HepG2 (cell line): ENCODE results near the gene RHEBL1. TPM values are rescaled to one million over a fixed set of nuclear protein-coding genes. Genes with fewer than 3 reads are reported as not detected.

ENCODE experiments used
- DMTF1 ChIP-seq: sonication (generic); formaldehyde crosslinking; IDR thresholded peaks from 2 replicates; pipeline ENCODE4 v1.4.0; 2020; ENCODE audit warnings: mild to moderate bottlenecking, missing genetic modification reagents
- DNMT3B ChIP-seq: conservative IDR thresholded peaks from 2 replicates; pipeline ENCODE4 v1.6.1; 2016; ENCODE audit warnings: missing biosample characterization, control low read depth
- E2F2 ChIP-seq: sonication (generic); formaldehyde crosslinking; IDR thresholded peaks from 2 replicates; pipeline ENCODE4 v1.4.0; 2020; ENCODE audit warnings: missing genetic modification reagents, borderline replicate concordance
- ERF ChIP-seq: IDR thresholded peaks from 2 replicates; pipeline ENCODE4 v1.6.1; 2018; ENCODE audit warnings: missing biosample characterization, missing genetic modification reagents
- IRF9 ChIP-seq: sonication (generic); formaldehyde crosslinking; IDR thresholded peaks from 2 replicates; pipeline ENCODE4 v1.8.0; 2022; ENCODE audit warnings: missing genetic modification reagents, mild to moderate bottlenecking, borderline replicate concordance
- NAIF1 ChIP-seq: sonication (generic); formaldehyde crosslinking; IDR thresholded peaks from 2 replicates; pipeline ENCODE4 v1.5.0; 2020; ENCODE audit warnings: mild to moderate bottlenecking, missing genetic modification reagents, borderline replicate concordance
- SKIL ChIP-seq: sonication (generic); formaldehyde crosslinking; IDR thresholded peaks from 2 replicates; pipeline ENCODE4 v1.8.0; 2022; ENCODE audit warnings: missing genetic modification reagents, mild to moderate bottlenecking, moderate library complexity, borderline replicate concordance
- SMAD9 ChIP-seq: sonication (generic); formaldehyde crosslinking; IDR thresholded peaks from 2 replicates; pipeline ENCODE4 v1.5.1; 2020; ENCODE audit warnings: mild to moderate bottlenecking, missing genetic modification reagents
- XBP1 ChIP-seq: sonication (generic); formaldehyde crosslinking; IDR thresholded peaks from 2 replicates; pipeline ENCODE4 v1.5.0; 2020; ENCODE audit warnings: missing genetic modification reagents
- ZBTB26 ChIP-seq: IDR thresholded peaks from 2 replicates; pipeline ENCODE4 v1.6.1; 2016; ENCODE audit warnings: missing compliant biosample characterization, missing genetic modification reagents, borderline replicate concordance
- ZFP41 ChIP-seq: sonication (generic); formaldehyde crosslinking; IDR thresholded peaks from 2 replicates; pipeline ENCODE4 v1.4.0; 2020; ENCODE audit warnings: mild to moderate bottlenecking, missing genetic modification reagents, borderline replicate concordance
- ZNF18 ChIP-seq: sonication (generic); formaldehyde crosslinking; IDR thresholded peaks from 2 replicates; pipeline ENCODE4 v1.8.0; 2022; ENCODE audit warnings: mild to moderate bottlenecking, missing genetic modification reagents; ENCODE audit not compliant: insufficient replicate concordance
- ZNF746 ChIP-seq: sonication (generic); formaldehyde crosslinking; IDR thresholded peaks from 2 replicates; pipeline ENCODE4 v1.8.0; 2022; ENCODE audit warnings: mild to moderate bottlenecking, missing genetic modification reagents
- ZNF772 ChIP-seq: sonication (generic); formaldehyde crosslinking; IDR thresholded peaks from 2 replicates; pipeline ENCODE4 v1.5.0; 2020; ENCODE audit warnings: mild to moderate bottlenecking, missing genetic modification reagents
- ZNF883 ChIP-seq: sonication (generic); formaldehyde crosslinking; IDR thresholded peaks from 2 replicates; pipeline ENCODE4 v1.5.1; 2020; ENCODE audit warnings: mild to moderate bottlenecking, missing genetic modification reagents; ENCODE audit errors: not compliant biosample characterization
- polyA plus RNA-seq, 8 experiments: library from polyadenylated mRNA; depleted of rRNA in 3 of 8; stranded (reverse) in 7 of 8; unstranded in 1 of 8; fragments of >200 nt; fragmentation: Illumina TruSeq in 4 of 8; extraction: Trizol in 4 of 8; gene quantifications; 2 replicates each; pipeline versions ENCODE4 v1.2.1 to v1.2.3, GENCODE V29; 2011 to 2016; ENCODE audit warnings: low read depth in 4 of 8, missing spikeins in 1 of 8, mixed read lengths in 1 of 8; ENCODE audit not compliant: insufficient read depth in 1 of 8
- total RNA-seq, 5 experiments: library from RNA; depleted of rRNA; stranded (reverse); fragments of >200 nt; fragmentation: Illumina TruSeq; extraction: Trizol; gene quantifications; 2 replicates each; pipeline ENCODE4 v1.2.3, GENCODE V29; 2016; ENCODE audit warnings: low read depth in 1 of 5

Gene RHEBL1
- total and polyA plus RNA-seq, 2 of the 13 experiments (the other 11 are each of a cell fraction or from before 2014, with no cell fraction given) = 1.4 to 2.5 TPM

- TF ChIP-seq SMAD9 (CRISPR knock-in tag) = no peak
- TF ChIP-seq XBP1 (CRISPR knock-in tag) = no peak
- TF ChIP-seq SKIL (CRISPR knock-in tag) = no peak
- no peak for TF ChIP-seq NAIF1 (CRISPR knock-in tag)
- TF ChIP-seq DNMT3B = no peak; the same call in 1 of the 2 replicates
- TF ChIP-seq E2F2 (CRISPR knock-in tag) = no peak
- peak; percentile 53 for TF ChIP-seq ZNF772 (CRISPR knock-in tag)
- TF ChIP-seq ERF (CRISPR knock-in tag) = peak; percentile 78
- peak; percentile 80; the same call in 1 of the 2 replicates for TF ChIP-seq ZFP41 (CRISPR knock-in tag)
- no peak for TF ChIP-seq ZNF746 (CRISPR knock-in tag)
- TF ChIP-seq DMTF1 = no peak
- 0 out of 2 replicates have a peak, but pooled peaks have one; percentile 50 for TF ChIP-seq ZBTB26 (CRISPR knock-in tag)
- peak; percentile 82; the same call in 1 of the 2 replicates for TF ChIP-seq IRF9 (CRISPR knock-in tag)
- TF ChIP-seq ZNF18 = peak; percentile 7
- TF ChIP-seq ZNF883 (CRISPR knock-in tag) = no peak
These were observed 51.3 kb downstream of the RHEBL1 start, which contains the start of gene PRKAG1 (continued) for GRCh38 chr12:49018261-49019119.
